ENCODE measurements around the gene ARHGAP29. TPM values are rescaled to one million over a fixed set of nuclear protein-coding genes. Genes with fewer than 3 reads are reported as not detected.
A peak's percentile ranks its signal among the peaks of the same experiment; 100 is the strongest.

The ARHGAP29 gene
- total and polyA plus RNA-seq, 5 donors from 2014 or later, result not detected

- Mint-ChIP-seq H3K4me3 (peak overlapping the region in 1 of 4 donors; percentile 0), H3K36me3 (no peaks in the 10 kb centered on the region), H3K27ac (no peak overlapping the region), H3K4me1 (peaks cover 0 to 20% (median 12%) of the 10 kb centered on the region in 4 donors), H3K9me3 (peaks cover 3 to 18% (median 7%) of the 10 kb centered on the region in 7 donors), H3K27me3 (peaks cover 72% of the 10 kb centered on the region)
- no peak for DNase-seq
- Histone ChIP-seq H3K27me3 (ENCODE audit: control insufficient read depth, insufficient read depth, low read length) (peaks cover 38% of the 10 kb centered on the region), H3K36me3 (ENCODE audit: control insufficient read depth, insufficient read depth, low read length) (no peaks in the 10 kb centered on the region), H3K27ac (ENCODE audit: insufficient read depth, low read length, poor library complexity, severe bottlenecking) (no peak overlapping the region), H3K4me3 (ENCODE audit: low read depth, low read length) (no peak overlapping the region), H3K9me3 (ENCODE audit: control insufficient read depth in 2 of 2, low read length in 2 of 2) (peaks cover 0 to 12% of the 10 kb centered on the region in 2 experiments), H3K4me1 (ENCODE audit: control insufficient read depth, insufficient read depth, low read length, poor library complexity, severe bottlenecking) (peaks cover 10% of the 10 kb centered on the region)
- no peak for ATAC-seq (ENCODE audit: low read depth in 2 of 2)
Observed at GRCh38 chr1:94239051-94239450, 1.7 kb upstream of the ARHGAP29 start.

- Histone ChIP-seq H3K27ac (ENCODE audit: insufficient read depth, low read length, poor library complexity, severe bottlenecking) (no peak overlapping the region), H3K9me3 (ENCODE audit: control insufficient read depth in 2 of 2, low read length in 2 of 2) (peaks cover 0 to 1% of the 10 kb centered on the region in 2 experiments), H3K4me1 (ENCODE audit: control insufficient read depth, insufficient read depth, low read length, poor library complexity, severe bottlenecking) (peaks cover 10% of the 10 kb centered on the region), H3K36me3 (ENCODE audit: control insufficient read depth, insufficient read depth, low read length) (no peaks in the 10 kb centered on the region), H3K27me3 (ENCODE audit: control insufficient read depth, insufficient read depth, low read length) (peaks cover 43% of the 10 kb centered on the region), H3K4me3 (ENCODE audit: low read depth, low read length) (peak overlapping the region; percentile 32)
- DNase-seq (peak in 1 of 3 donors; percentile 27), ATAC-seq (ENCODE audit: low read depth in 2 of 2) (peak in 1 of 2 donors; percentile 28)
- H3K4me3 Mint-ChIP-seq, result peak overlapping the region; percentile 52 to 68 (median 59)
- peaks cover 63% of the 10 kb centered on the region for H3K27me3 Mint-ChIP-seq
- peaks cover 0 to 7% (median 3%) of the 10 kb centered on the region in 7 donors for H3K9me3 Mint-ChIP-seq
- H3K4me1 Mint-ChIP-seq, result peaks cover 0 to 20% (median 12%) of the 10 kb centered on the region in 4 donors
- no peak overlapping the region for H3K27ac Mint-ChIP-seq
- no peaks in the 10 kb centered on the region for H3K36me3 Mint-ChIP-seq
Observed at GRCh38 chr1:94236630-94237290, 624 bp downstream of the ARHGAP29 start.

GRCh38 chr1:94236013-94236491 is 1.3 kb downstream of the ARHGAP29 start:
- H3K4me1 Mint-ChIP-seq, result peaks cover 0 to 20% (median 12%) of the 10 kb centered on the region in 4 donors
- H3K27ac ChIP-seq (ENCODE audit: insufficient read depth, low read length, poor library complexity, severe bottlenecking), result no peak overlapping the region
- DNase-seq (no peak), ATAC-seq (ENCODE audit: low read depth in 2 of 2) (no peak)
- peaks cover 0 to 7% (median 3%) of the 10 kb centered on the region in 7 donors for H3K9me3 Mint-ChIP-seq
- no peaks in the 10 kb centered on the region for H3K36me3 ChIP-seq (ENCODE audit: control insufficient read depth, insufficient read depth, low read length)
- no peak overlapping the region for H3K4me3 ChIP-seq (ENCODE audit: low read depth, low read length)
- H3K4me1 ChIP-seq (ENCODE audit: control insufficient read depth, insufficient read depth, low read length, poor library complexity, severe bottlenecking), result peaks cover 10% of the 10 kb centered on the region
- peaks cover 61% of the 10 kb centered on the region for H3K27me3 Mint-ChIP-seq
- peaks cover 44% of the 10 kb centered on the region for H3K27me3 ChIP-seq (ENCODE audit: control insufficient read depth, insufficient read depth, low read length)
- no peaks in the 10 kb centered on the region for H3K36me3 Mint-ChIP-seq
- peak overlapping the region; percentile 52 to 68 (median 59) for H3K4me3 Mint-ChIP-seq
- H3K27ac Mint-ChIP-seq, result no peak overlapping the region
- no peaks in the 10 kb centered on the region for H3K9me3 ChIP-seq (ENCODE audit: control insufficient read depth in 2 of 2, low read length in 2 of 2)

- Histone ChIP-seq H3K27ac (ENCODE audit: insufficient read depth, low read length, poor library complexity, severe bottlenecking) (no peak overlapping the region), H3K9me3 (ENCODE audit: control insufficient read depth in 2 of 2, low read length in 2 of 2) (no peaks in the 10 kb centered on the region), H3K36me3 (ENCODE audit: control insufficient read depth, insufficient read depth, low read length) (no peaks in the 10 kb centered on the region), H3K4me3 (ENCODE audit: low read depth, low read length) (no peak overlapping the region), H3K4me1 (ENCODE audit: control insufficient read depth, insufficient read depth, low read length, poor library complexity, severe bottlenecking) (peaks cover 10% of the 10 kb centered on the region), H3K27me3 (ENCODE audit: control insufficient read depth, insufficient read depth, low read length) (peaks cover 41% of the 10 kb centered on the region)
- Mint-ChIP-seq H3K36me3 (no peaks in the 10 kb centered on the region), H3K27ac (no peak overlapping the region), H3K4me1 (peaks cover 0 to 20% (median 12%) of the 10 kb centered on the region in 4 donors), H3K27me3 (peaks cover 61% of the 10 kb centered on the region), H3K4me3 (no peak overlapping the region), H3K9me3 (peaks cover 0 to 7% (median 3%) of the 10 kb centered on the region in 7 donors)
- DNase-seq (no peak), ATAC-seq (ENCODE audit: low read depth in 2 of 2) (no peak)
Observed at GRCh38 chr1:94235189-94236012, 2.0 kb downstream of the ARHGAP29 start.

GRCh38 chr1:94234615-94235014 is 2.8 kb downstream of the ARHGAP29 start:
- H3K4me1 ChIP-seq (ENCODE audit: control insufficient read depth, insufficient read depth, low read length, poor library complexity, severe bottlenecking), result peaks cover 10% of the 10 kb centered on the region
- H3K27me3 ChIP-seq (ENCODE audit: control insufficient read depth, insufficient read depth, low read length), result peaks cover 40% of the 10 kb centered on the region
- Mint-ChIP-seq H3K4me1 (peaks cover 0 to 20% (median 12%) of the 10 kb centered on the region in 4 donors), H3K27me3 (peaks cover 58% of the 10 kb centered on the region), H3K36me3 (no peaks in the 10 kb centered on the region), H3K27ac (no peak overlapping the region), H3K4me3 (no peak overlapping the region), H3K9me3 (peaks cover 0 to 7% (median 3%) of the 10 kb centered on the region in 7 donors)
- H3K4me3 ChIP-seq (ENCODE audit: low read depth, low read length), result no peak overlapping the region
- ATAC-seq (ENCODE audit: low read depth in 2 of 2) (no peak), DNase-seq (no peak)
- no peak overlapping the region for H3K27ac ChIP-seq (ENCODE audit: insufficient read depth, low read length, poor library complexity, severe bottlenecking)
- no peaks in the 10 kb centered on the region for H3K36me3 ChIP-seq (ENCODE audit: control insufficient read depth, insufficient read depth, low read length)
- no peaks in the 10 kb centered on the region for H3K9me3 ChIP-seq (ENCODE audit: control insufficient read depth in 2 of 2, low read length in 2 of 2)

- Histone ChIP-seq H3K27ac (ENCODE audit: insufficient read depth, low read length, poor library complexity, severe bottlenecking) (no peak overlapping the region), H3K27me3 (ENCODE audit: control insufficient read depth, insufficient read depth, low read length) (peaks cover 34% of the 10 kb centered on the region), H3K9me3 (ENCODE audit: control insufficient read depth in 2 of 2, low read length in 2 of 2) (no peaks in the 10 kb centered on the region), H3K36me3 (ENCODE audit: control insufficient read depth, insufficient read depth, low read length) (no peaks in the 10 kb centered on the region), H3K4me3 (ENCODE audit: low read depth, low read length) (no peak overlapping the region), H3K4me1 (ENCODE audit: control insufficient read depth, insufficient read depth, low read length, poor library complexity, severe bottlenecking) (no peaks in the 10 kb centered on the region)
- Mint-ChIP-seq H3K4me1 (peaks cover 0 to 14% (median 7%) of the 10 kb centered on the region in 4 donors), H3K27ac (no peak overlapping the region), H3K4me3 (no peak overlapping the region), H3K9me3 (peaks cover 0 to 3% (median 0%) of the 10 kb centered on the region in 7 donors), H3K36me3 (no peaks in the 10 kb centered on the region), H3K27me3 (peaks cover 47% of the 10 kb centered on the region)
- ATAC-seq (ENCODE audit: low read depth in 2 of 2), result no peak
- no peak for DNase-seq
Observed at GRCh38 chr1:94231746-94232145, 5.6 kb downstream of the ARHGAP29 start.

GRCh38 chr1:94230920-94231319 is 6.5 kb downstream of the ARHGAP29 start:
- Histone ChIP-seq H3K36me3 (ENCODE audit: control insufficient read depth, insufficient read depth, low read length) (no peaks in the 10 kb centered on the region), H3K27ac (ENCODE audit: insufficient read depth, low read length, poor library complexity, severe bottlenecking) (no peak overlapping the region), H3K4me1 (ENCODE audit: control insufficient read depth, insufficient read depth, low read length, poor library complexity, severe bottlenecking) (no peaks in the 10 kb centered on the region), H3K9me3 (ENCODE audit: control insufficient read depth in 2 of 2, low read length in 2 of 2) (no peaks in the 10 kb centered on the region), H3K27me3 (ENCODE audit: control insufficient read depth, insufficient read depth, low read length) (peaks cover 27% of the 10 kb centered on the region), H3K4me3 (ENCODE audit: low read depth, low read length) (no peak overlapping the region)
- H3K27ac Mint-ChIP-seq, result no peak overlapping the region
- ATAC-seq (ENCODE audit: low read depth in 2 of 2), result no peak
- H3K4me3 Mint-ChIP-seq, result no peak overlapping the region
- H3K9me3 Mint-ChIP-seq, result peaks cover 0 to 2% (median 0%) of the 10 kb centered on the region in 7 donors
- H3K4me1 Mint-ChIP-seq, result peaks cover 0 to 5% (median 2%) of the 10 kb centered on the region in 4 donors
- H3K36me3 Mint-ChIP-seq, result no peaks in the 10 kb centered on the region
- H3K27me3 Mint-ChIP-seq, result peaks cover 47% of the 10 kb centered on the region
- DNase-seq, result no peak
